Measurements from ENCODE around the gene JAK3.
"Not testable (repeated sequence)": the region's sequence is repeated elsewhere in the genome, so short reads cannot be mapped to it uniquely, and the experiment has no call there.

DNA sequence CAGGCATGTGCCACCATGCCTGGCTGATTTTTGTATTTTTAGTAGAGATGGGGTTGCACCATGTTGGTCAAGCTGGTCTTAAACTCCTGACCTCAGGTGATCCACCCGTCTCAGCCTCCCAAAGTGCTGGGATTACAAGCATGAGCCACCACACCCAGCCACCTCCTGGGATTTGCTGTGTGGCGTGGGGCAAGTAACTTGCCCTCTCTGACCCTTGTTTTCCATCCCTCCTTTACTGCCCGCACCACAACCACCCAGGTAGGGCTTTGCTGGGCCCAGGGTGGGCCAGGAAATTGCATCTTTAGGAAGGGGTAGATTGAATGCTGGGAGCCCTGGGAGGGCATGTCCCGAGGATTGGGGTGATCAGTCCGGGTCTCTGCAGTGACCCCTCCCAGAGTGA lies 64.1 kb downstream of the JAK3 start:
- TF ChIP-seq ZBTB33 (IDR thresholded peaks at IDR 0.05); KAT2A (conservative IDR thresholded peaks at IDR 0.05; ENCODE audit: control insufficient read depth, low read depth, low read length); EGR1 (IDR thresholded peaks at IDR 0.05; ENCODE audit: borderline replicate concordance in 1 of 2, low read depth in 2 of 2, low read length in 2 of 2); ZSCAN29 (IDR thresholded peaks at IDR 0.05); FOS (IDR thresholded peaks at IDR 0.05; ENCODE audit: borderline replicate concordance, extremely low read depth, insufficient read length); PML (IDR thresholded peaks at IDR 0.05; ENCODE audit: low read length); ZNF274 (IDR thresholded peaks at IDR 0.05; ENCODE audit: insufficient read depth, insufficient read length): not testable (repeated sequence)

All from GM12878 (cell line).